ENCODE results near the gene RCCD1. TPM values are rescaled to one million over a fixed set of nuclear protein-coding genes. Genes with fewer than 3 reads are reported as not detected.
A peak's percentile ranks its signal among the peaks of the same experiment; 100 is the strongest.

Gene RCCD1
- total and polyA plus RNA-seq, 9 of the 15 experiments (the other 6 are each of a cell fraction or from before 2014, with no cell fraction given) = 11.1 to 51.4 (median 24.7) TPM

DNA sequence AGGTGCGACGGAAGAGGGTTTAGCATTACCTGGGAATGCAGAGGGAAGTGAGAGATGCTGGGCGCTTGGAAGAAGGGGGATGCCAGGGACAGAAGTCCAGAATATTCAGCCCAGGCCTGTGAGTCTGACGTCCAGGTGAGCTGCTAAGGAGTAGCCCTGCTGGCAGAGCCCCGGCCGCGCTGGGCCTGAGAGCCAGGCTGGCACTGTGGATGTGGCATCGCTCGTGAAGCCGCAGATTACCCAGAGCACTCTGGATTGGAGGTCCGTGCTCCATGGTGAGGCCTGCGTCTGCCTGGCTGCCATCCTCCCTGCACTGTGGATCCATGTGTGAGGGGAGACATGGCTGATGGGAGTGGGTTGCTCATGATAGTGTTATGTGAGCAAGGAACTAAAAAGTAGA is 37.1 kb upstream of the RCCD1 start (continued):
- TF ChIP-seq JUN (IDR thresholded peaks at IDR 0.05; ENCODE audit: borderline replicate concordance, low read depth, low read length) (no peak), JUN (CRISPR knock-in tag; IDR thresholded peaks at IDR 0.05; ENCODE audit: borderline replicate concordance) (no peak)

DNA sequence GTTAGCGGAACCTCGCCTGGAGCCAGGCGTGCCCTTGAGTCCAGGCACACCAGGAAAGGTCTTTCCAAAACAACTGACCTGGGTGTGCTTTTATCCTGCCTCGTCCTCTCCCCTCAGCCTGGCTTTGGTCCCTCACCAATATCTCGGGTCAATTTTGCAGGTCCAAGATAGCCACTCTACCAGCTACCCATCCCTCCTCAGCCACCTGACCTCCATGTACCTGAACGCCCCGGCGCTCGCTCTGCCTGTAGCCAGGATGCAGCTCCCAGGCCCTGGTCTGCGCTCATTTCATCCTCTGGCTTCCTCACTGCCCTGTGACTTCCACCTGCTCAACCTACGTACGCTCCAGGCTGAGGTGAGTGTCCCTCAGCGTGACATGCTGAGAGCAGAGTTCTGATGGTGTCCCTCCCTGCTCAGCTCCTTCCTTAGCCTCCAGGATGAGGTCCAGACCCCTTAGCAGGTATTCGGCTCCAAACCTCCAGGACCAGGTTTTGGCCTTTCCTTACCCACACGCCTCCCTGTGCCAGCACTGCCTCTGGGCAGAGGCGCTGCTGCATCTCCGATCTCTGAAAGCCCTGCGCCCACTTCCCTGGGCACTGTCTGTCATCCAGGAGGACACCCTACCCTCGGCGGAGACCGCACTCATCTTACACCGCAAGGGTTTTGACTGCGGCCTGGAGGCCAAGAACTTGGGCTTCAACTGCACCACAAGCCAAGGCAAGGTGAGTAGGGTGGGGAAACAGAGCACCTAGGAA is 36.5 kb upstream of the RCCD1 start:
- intact Hi-C loops (cut with micrococcal nuclease) (no loop called here), in situ Hi-C loops (cut with MboI) (no loop called here)
- WGBS (ENCODE audit: insufficient coverage, low coverage, missing lambda C conversion rate) = 98% methylated on average over 23 of the region's 23 CpGs
- Histone ChIP-seq H3K9ac (ENCODE audit: insufficient read depth in 1 of 2, low read depth in 2 of 2, low read length in 2 of 2) (0 out of 4 replicates have a peak overlapping the region, but pooled peaks of 1 of the 2 experiments have one; percentile 38), H3K9me1 (ENCODE audit: control insufficient read depth, insufficient read depth, low read length) (no peaks in the 10 kb centered on the region), H3K27me3 (ENCODE audit: control insufficient read depth in 2 of 2, insufficient read depth in 2 of 2, low read length in 2 of 2) (no peaks in the 10 kb centered on the region), H3K4me1 (replicated peaks in 1 of 2; ENCODE audit: control insufficient read depth in 2 of 2, insufficient read depth in 2 of 2, low read length in 2 of 2) (peaks cover 27 to 30% of the 10 kb centered on the region in 2 experiments), H2AFZ (ENCODE audit: low read depth, low read length) (no peak overlapping the region), H4K20me1 (replicated peaks; ENCODE audit: control insufficient read depth, insufficient read depth, low read length) (no peaks in the 10 kb centered on the region), H3K27ac (ENCODE audit: extremely low read depth, low read depth, low read length) (no peak overlapping the region), H3K4me2 (ENCODE audit: insufficient read depth, low read length) (no peak overlapping the region), H3K79me2 (ENCODE audit: control insufficient read depth, insufficient read depth, low read length) (peaks cover 6% of the 10 kb centered on the region; the same call in 2 of the 3 replicates), H3K36me3 (ENCODE audit: control insufficient read depth, insufficient read depth, low read length) (peaks cover 92% of the 10 kb centered on the region), H3K4me3 (no peak overlapping the region), H3K9me3 (replicated peaks; ENCODE audit: control insufficient read depth, insufficient read depth, low read depth, low read length) (no peaks in the 10 kb centered on the region)
- FAIRE-seq (no peak), DNase-seq (ENCODE audit: extremely low read depth in 1 of 4, low spot score in 3 of 4) (no peak), ATAC-seq (no peak)
- ChIA-PET CTCF (ENCODE audit: low intra/inter-chr PET ratio) (interaction anchor here (0.7 kb wide), 1 partner anchor 306 kb away, joined by 3 read pairs; no protein-coding TSS in a partner anchor), POLR2A (interaction anchor here (1.1 to 2.0 kb wide), 6 partner anchors 9 to 15 kb away, joined by 3 to 20 read pairs (median 6); partner anchors contain the start of genes HDDC3 and MAN2A2)
- no TSS peak for BruUV-seq (replicated peaks)
- TF ChIP-seq, protein P1, sequence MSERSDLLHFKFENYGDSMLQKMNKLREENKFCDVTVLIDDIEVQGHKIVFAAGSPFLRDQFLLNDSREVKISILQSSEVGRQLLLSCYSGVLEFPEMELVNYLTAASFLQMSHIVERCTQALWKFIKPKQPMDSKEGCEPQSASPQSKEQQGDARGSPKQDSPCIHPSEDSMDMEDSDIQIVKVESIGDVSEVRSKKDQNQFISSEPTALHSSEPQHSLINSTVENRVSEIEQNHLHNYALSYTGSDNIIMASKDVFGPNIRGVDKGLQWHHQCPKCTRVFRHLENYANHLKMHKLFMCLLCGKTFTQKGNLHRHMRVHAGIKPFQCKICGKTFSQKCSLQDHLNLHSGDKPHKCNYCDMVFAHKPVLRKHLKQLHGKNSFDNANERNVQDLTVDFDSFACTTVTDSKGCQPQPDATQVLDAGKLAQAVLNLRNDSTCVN (CRISPR knock-in tag; IDR thresholded peaks at IDR 0.05) = no peak
- TF ChIP-seq RBFOX2 (IDR thresholded peaks at IDR 0.05; ENCODE audit: low read depth, low read length) (peak; percentile 36; the same call in 1 of the 2 replicates), EHMT2 (IDR thresholded peaks at IDR 0.05) (no peak), POLR2A (conservative IDR thresholded peaks at IDR 0.05) (0 out of 2 replicates have a peak, but pooled peaks have one; percentile 3), MCM7 (IDR thresholded peaks at IDR 0.05) (no peak), POLR2G (IDR thresholded peaks at IDR 0.05; ENCODE audit: low read depth, low read length) (0 out of 2 replicates have a peak, but pooled peaks have one; percentile 17)

Data from K562 (cell line).